ENCODE measurements around the gene SH3RF1. TPM values are rescaled to one million over a fixed set of nuclear protein-coding genes. Genes with fewer than 3 reads are reported as not detected.
"Not testable (repeated sequence)": the region's sequence is repeated elsewhere in the genome, so short reads cannot be mapped to it uniquely, and the experiment has no call there.

Gene SH3RF1
- total RNA-seq, 1 experiment from 2014 or later = 3.0 TPM

DNA sequence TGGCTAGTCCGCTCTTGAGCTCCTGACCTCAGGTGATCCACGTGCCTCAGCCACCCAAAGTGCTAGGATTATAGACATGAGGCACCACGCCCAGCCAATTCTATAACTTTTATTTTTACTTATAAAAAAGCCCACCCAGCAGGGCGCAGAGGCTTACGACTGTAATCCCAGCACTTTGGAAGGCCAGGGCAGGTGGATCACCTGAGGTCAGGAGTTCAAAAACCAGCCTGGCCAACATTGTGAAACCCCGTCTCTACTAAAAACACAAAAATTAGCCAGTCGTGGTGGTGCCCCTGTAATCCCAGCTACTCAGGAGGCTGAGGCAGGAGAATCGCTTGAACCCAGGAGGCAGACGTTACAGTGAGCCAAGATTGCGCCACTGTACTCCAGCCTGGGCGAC lies 73.5 kb downstream of the SH3RF1 start:
- DNase-seq (ENCODE audit: low read depth, low spot score); in situ Hi-C loops (cut with HindIII; ENCODE audit: low pct_unique_long_range_greater_than_20kb, low sequenced_read_pairs): not testable (repeated sequence)

DNA sequence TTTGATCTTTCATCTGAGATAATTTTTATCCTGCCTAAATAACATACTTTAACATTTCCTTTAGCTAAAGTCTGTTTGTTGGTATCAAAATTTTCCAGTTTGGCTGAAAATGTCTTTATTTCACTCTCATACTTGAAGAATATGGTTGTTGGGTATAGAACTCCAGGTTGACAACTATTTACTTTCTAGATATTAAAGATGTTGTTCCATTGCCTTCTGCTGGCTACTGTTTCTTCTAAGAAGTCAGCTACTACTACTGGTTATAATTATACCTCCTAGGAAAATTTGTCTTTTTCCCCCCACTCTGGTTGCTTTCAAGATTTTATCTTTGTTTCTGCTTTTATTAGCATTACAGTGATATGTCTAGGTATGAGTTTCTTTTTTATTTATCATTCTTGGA lies 75.7 kb downstream of the SH3RF1 start:
- in situ Hi-C loops (cut with HindIII; ENCODE audit: low pct_unique_long_range_greater_than_20kb, low sequenced_read_pairs) = no loop called here
- DNase-seq (ENCODE audit: low read depth, low spot score) = no peak

DNA sequence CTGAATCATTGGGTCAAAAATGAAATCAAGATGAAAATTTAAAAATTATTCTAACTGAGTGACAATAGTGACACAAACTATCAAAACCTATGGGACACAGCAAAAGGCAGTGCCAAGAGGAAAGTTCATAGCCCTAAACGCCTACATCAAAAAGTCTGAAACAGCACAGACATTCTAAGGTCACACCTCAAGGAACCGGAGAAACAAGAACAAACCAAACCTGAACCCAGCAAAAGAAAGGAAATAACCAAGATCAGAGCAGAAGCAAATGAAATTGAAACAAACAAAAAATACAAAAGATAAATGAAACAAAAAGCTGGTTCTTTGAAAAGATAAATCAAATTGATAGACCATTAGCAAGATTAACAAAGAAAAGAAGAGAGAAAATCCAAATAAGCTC lies 80.8 kb downstream of the SH3RF1 start:
- DNase-seq (ENCODE audit: low read depth, low spot score); in situ Hi-C loops (cut with HindIII; ENCODE audit: low pct_unique_long_range_greater_than_20kb, low sequenced_read_pairs): not testable (repeated sequence)

DNA sequence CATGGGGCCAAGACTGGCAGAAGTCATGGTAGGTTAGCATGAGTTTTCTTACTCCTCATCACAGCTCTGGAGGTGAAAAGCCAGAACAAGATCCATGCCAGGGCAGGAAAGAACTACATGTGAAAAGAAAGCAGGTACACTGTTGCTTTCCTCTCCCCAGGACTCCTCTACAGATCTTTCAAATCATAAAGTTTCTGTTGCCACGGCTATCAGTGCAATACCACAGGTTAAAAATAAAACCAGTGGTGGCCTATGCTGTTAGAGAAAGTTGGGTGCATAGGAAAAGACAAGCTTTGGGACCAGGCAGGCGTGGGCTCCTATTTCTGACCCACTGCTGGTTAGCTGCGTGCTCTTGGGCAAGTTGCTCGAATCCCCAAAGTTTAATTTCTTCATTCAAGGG lies 81.4 kb downstream of the SH3RF1 start:
- in situ Hi-C loops (cut with HindIII; ENCODE audit: low pct_unique_long_range_greater_than_20kb, low sequenced_read_pairs) = no loop called here
- DNase-seq (ENCODE audit: low read depth, low spot score) = no peak

DNA sequence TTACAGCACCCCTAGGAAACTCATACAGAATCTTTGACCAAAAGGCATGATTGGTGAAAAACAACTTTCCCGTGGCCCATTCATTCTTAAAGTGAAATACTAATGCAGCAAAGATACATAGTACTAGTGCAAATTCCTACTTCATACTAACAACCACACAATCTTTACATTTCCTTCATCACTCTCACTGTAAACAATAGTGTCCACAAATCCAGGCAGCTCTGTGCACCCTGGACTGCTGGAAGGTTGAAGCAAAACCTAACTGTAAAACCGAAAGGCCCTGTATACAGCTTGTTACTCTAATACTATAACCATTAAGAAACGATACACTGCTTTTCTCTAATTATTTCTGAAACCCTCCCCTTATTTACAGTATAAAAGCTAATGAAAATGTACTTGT lies 82.6 kb downstream of the SH3RF1 start:
- in situ Hi-C loops (cut with HindIII; ENCODE audit: low pct_unique_long_range_greater_than_20kb, low sequenced_read_pairs) = no loop called here
- DNase-seq (ENCODE audit: low read depth, low spot score) = no peak

DNA sequence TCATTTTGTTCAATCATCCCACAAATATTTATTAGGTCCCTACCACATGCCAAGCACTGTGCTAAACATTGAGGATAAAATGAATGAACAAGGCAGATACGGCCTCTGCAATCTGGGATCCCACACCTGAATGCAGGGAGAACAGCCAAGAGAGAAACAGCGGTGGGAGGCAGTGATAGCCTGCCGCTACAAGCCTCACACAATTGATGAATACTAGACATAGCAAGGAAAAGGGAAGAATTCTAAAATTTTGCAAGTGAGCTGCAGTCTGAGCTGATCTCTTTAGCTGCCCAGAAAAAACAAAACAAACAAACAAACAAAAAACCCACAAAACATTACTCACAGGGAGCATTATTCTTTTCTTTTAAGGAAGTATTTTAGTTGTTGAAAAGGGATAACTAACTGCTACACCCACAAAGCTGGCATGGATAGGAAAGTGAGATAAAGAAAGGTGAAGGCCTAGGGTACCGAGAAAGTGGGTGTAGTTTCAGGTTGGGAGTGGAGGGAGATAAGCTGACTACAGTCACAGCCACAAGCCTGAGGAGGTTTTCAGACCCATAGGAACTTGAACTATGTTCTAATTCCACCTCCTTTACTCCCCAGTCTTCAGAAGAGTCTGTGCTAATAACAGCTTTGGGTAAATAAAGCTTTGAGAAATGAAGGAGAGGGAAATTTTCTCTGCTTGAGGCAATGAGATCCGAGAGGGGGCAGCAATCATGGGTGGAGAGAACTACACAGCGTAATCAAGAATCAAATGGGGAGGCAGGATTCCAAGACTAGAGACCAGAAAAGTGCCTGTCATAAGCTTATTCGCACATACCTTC lies 85.4 kb downstream of the SH3RF1 start:
- no peak for DNase-seq (ENCODE audit: low read depth, low spot score)
- in situ Hi-C loops (cut with HindIII; ENCODE audit: low pct_unique_long_range_greater_than_20kb, low sequenced_read_pairs) = no loop called here

DNA sequence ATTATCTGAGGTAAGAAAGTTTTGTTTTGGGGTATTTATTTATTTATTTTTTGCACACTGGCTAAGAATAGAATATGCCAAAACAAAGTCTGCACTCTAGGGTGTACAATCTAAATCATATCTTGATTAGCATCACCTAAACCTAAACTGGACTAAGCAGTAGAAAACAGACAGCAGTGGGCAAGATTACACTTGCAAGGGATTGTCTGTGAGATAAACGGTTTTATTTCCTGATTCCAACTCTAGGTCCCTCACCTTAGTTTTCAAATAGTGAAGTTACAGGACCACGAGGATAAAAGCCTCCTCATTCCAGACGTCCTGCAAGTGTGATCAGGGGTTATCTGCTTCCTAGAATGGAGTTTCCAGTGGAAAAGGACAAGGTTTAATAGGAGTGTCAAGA lies 86.1 kb downstream of the SH3RF1 start:
- DNase-seq (ENCODE audit: low read depth, low spot score) = no peak
- in situ Hi-C loops (cut with HindIII; ENCODE audit: low pct_unique_long_range_greater_than_20kb, low sequenced_read_pairs) = no loop called here

DNA sequence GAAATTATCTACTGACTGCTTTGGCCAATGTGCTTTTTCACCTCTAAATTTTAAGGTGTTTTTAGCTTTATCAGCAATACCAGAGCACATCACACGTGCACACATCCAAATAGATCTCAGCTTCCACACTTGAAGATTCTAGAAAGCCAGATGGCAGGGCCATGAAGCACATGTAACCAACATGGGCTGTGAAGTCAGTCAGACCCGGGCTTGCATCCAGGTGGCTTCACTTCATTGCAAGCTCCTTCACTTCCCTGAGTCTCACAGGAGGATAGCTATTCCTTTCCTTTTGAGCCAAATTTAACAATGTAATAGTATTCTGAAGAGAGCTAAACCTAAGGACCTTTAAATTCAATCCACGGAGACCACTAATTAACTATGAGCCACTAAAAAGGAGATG lies 86.5 kb downstream of the SH3RF1 start:
- DNase-seq (ENCODE audit: low read depth, low spot score) = no peak
- in situ Hi-C loops (cut with HindIII; ENCODE audit: low pct_unique_long_range_greater_than_20kb, low sequenced_read_pairs) = no loop called here

DNA sequence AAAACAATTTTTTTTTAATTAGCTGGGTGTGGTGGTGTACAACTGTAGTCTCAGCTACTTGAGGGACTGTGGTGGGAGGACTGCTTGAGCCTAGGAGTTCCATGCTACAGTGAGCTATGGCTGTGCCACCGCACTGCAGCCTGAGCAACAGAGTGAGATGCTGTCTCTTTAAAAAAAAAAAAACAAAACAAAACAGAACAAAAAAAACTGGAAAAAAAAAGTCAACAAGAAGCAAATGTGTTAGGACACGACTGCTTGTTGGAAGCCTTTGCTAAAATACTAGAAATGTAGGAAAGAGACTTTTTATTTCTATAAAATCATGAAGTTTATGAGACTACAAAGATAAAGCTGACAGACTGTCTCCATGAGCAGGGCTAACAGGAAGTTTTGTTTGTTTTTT lies 87.2 kb downstream of the SH3RF1 start:
- in situ Hi-C loops (cut with HindIII; ENCODE audit: low pct_unique_long_range_greater_than_20kb, low sequenced_read_pairs) = no loop called here
- DNase-seq (ENCODE audit: low read depth, low spot score) = no peak

DNA sequence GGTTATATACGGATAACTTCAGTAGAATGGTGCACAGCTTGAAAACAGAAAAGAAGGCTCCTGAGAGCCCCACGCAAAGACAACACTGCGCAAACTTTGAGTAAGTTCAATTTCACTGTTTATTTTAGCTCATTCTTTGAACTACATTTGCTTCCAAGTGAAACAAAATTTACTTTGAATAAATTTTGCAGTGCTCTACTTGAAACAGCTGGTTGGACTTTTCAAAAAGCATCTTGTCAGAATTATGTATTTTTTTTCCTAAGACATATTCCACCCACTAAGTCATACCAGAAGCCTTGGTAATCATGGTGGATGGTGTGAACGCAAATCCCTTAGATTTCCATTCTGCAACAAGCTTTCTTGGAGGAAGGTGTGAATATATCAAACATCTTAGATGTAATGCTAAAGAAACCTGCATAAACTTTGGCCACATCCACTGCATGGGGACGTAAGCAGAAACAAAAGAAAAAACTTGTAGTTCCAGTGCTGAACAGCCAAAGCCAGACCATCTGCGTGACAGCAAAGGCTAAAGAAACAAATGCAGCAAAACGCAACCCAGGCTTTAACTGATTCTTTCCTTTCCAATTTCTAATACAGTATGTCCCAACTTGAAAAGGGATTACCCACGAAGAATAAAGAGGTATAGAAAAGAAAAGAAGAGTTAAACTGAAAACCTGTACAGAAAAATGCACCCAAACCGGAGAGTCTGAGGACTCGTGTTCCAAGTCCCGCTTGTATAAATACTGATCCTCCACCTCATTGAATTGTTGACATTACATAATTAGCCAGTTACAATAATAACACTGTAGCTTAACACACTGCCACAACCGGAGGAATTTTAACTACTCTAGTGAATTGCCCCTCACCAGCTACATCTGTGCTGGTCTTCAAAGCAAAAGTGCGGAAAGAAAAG lies 90.9 kb downstream of the SH3RF1 start:
- in situ Hi-C loops (cut with HindIII; ENCODE audit: low pct_unique_long_range_greater_than_20kb, low sequenced_read_pairs) = no loop called here
- no peak for DNase-seq (ENCODE audit: low read depth, low spot score)

DNA sequence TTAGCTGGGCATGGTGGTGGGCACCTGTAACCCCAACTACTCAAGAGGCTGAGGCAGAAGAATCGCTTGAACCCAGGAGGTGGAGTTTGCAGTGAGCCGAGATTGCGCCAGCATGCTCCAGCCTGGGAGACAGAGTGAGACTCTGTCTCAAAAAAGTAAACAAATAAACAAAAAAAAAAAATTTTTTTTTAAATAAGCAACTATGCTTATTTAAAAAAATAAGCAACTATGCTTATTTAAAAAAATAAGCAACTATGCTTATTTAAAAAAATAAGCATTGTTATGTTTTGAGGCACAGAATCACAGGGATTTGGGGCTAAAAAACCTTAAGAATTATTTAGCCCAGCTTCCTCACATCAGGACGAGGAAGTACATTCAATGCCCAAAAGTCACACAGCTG lies 92.7 kb downstream of the SH3RF1 start:
- DNase-seq (ENCODE audit: low read depth, low spot score); in situ Hi-C loops (cut with HindIII; ENCODE audit: low pct_unique_long_range_greater_than_20kb, low sequenced_read_pairs): not testable (repeated sequence)

DNA sequence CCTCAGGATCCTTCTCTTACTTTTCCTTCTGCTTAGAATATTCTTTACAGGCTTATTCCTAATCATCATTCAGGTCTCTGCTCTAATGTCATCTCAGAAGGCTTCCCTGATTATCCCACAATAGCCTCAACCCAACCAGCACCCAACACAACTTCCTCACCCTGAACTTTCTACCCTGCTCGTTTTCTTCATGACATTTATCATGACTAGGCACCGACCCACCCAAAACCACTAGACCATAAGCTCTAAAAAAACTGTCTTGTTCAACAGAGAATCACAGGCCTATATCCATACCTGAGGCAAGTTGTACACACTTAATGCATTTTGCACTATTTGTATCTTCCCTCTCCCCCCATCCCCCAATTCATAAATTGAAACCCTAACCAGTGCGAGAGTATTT lies 95.3 kb downstream of the SH3RF1 start:
- DNase-seq (ENCODE audit: low read depth, low spot score) = no peak
- in situ Hi-C loops (cut with HindIII; ENCODE audit: low pct_unique_long_range_greater_than_20kb, low sequenced_read_pairs) = no loop called here

DNA sequence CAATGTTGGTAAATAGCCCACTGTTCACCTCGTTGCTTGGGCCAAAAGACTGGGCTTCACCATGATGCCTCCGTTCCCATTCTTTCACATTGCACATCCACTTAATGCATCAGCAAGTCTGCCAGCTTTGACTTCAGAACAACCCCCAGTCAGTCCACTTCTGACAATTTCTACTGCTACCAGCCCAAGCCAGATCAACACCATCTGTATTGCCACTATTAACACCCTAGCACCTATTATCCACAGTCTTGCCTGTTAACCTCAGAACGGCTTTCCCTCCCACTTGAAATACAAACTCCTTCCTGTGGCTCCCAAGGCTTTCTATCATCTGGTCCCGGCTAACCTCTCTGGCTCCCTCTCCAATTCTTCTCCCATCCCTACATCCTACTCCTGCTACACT lies 95.7 kb downstream of the SH3RF1 start:
- in situ Hi-C loops (cut with HindIII; ENCODE audit: low pct_unique_long_range_greater_than_20kb, low sequenced_read_pairs) = no loop called here
- no peak for DNase-seq (ENCODE audit: low read depth, low spot score)

DNA sequence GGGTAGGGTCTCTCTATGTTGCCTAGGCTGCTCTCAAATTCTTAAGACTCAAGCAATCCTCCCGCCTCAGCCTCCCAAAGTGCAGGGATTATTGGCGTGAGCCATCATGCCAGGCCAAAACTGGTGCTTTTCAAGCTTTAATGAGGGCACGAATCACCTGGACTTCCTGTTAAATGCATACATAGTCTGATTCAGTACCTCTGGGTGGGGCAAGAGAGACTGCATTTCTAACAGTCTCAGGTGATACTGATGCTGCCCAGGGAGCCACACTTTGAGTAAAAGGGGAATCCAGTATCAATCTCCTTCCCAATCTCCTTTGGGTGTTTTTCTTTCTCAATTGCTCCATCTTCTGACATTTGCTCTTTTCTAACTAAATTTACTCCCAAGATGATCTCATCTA lies 96.5 kb downstream of the SH3RF1 start:
- in situ Hi-C loops (cut with HindIII; ENCODE audit: low pct_unique_long_range_greater_than_20kb, low sequenced_read_pairs) = no loop called here
- DNase-seq (ENCODE audit: low read depth, low spot score) = no peak

DNA sequence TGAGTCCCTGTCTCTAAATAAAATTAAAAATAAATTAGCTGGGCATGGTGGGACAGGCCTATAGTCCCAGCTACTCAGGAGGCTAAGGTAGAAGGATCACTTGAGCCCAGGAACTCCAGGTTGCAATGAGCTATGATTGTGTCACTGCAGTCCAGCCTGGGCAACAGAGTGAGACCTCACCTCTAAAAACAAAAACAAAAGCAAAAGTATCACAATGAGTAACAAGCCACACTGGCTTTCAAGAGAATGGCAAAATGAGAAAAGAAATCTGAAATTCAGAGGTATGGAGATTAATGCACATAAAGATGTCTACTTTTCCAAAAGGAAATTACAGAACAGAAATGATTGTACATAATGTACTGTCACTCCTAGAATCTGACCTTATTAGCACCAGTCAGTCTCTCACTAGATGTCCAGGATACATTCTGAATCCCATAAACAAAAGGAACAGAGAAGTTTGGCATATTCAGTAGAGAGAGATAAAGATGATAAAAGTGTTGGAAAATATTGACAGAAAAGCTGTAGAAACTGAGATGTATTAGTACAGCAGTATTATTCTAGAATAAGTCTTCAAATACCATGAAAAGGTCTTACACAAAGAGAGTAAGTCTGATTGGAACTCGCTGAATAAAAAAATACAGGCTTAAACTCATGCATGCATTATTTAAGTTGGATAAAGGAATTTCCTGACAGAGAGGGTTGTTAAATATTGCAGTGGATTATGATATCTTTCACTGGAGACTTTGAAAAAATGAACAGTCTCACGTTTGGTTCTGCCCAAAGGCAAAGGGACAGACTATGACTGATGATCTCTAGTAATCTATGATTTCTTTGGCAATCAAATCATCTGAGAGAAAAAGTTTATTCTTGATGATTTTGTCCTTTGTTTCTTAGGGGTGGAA lies 102.5 kb downstream of the SH3RF1 start:
- no peak for DNase-seq (ENCODE audit: low read depth, low spot score)
- in situ Hi-C loops (cut with HindIII; ENCODE audit: low pct_unique_long_range_greater_than_20kb, low sequenced_read_pairs) = no loop called here

DNA sequence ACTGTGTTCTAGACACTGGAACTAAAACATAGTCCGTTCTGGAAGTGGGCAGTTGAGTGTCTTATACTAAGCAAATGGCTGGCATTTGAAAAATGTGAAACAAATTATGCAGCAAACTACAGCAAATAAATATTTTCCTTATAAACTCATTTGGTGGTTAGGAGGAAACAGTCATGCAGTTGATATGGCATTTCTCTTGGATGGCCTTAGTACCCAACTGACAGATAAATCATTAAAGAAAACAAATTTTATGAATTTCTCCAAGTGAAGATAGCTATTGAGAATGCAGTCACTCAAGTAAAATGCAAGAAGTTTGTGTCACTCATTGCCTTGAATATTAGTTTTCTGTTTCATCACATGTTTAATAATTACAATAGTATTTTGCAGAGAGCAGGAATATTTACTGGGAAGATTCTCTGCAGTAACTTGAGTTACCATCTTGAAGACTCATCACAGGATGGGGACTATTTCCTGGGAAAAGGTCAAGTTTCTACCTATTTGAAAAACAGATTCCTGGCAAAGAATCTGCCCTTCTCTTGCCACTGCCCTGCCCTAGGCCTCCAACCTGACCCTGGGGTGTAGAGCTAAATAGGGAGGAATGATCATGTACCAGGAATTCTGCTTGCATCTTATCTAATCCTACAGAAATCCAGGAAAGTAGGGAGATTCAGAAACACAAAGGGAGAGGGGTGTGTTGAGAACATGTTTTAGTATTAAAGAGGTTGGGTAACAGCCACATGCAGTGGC lies 105.9 kb downstream of the SH3RF1 start:
- no peak for DNase-seq (ENCODE audit: low read depth, low spot score)
- in situ Hi-C loops (cut with HindIII; ENCODE audit: low pct_unique_long_range_greater_than_20kb, low sequenced_read_pairs) = no loop called here

DNA sequence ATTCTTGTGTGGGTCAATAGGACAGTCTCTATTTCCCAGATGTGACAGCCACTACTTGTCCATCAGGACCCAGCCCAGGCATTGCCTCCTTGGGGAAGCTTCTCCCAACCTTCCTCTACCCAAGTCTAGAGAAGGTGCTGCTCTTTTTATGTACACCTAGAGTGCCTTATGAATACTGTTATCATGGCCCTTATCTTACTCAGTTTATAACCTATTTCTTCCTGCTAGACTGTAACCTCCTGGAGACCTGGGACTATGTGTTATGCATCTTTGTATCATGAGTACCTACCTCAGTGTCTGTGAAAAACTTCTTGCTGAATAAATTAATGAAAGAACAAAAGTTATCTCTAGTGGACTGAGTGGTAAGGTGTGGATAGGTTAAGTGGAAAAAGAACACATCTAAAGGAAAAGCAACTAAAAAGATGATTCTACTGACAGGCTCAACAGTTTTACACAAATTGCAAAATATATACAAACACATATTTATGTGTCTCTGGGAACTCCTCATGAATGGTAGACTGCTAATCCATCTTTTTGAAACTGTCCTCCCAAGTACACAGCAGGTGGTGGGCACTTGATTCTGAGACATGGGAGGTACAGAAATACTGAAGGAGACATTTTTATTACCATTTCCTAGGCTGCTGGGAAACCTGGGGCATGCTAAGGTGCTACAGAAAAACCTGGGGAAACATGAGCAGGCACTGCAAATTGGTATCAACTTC lies 106.6 kb downstream of the SH3RF1 start:
- in situ Hi-C loops (cut with HindIII; ENCODE audit: low pct_unique_long_range_greater_than_20kb, low sequenced_read_pairs) = no loop called here
- no peak for DNase-seq (ENCODE audit: low read depth, low spot score)

Data from SK-MEL-5 (cell line).